ENCODE data around the gene MDM2.

GRCh38 chr12:68871396-68871795 is 63.4 kb downstream of the MDM2 start:
- TF ChIP-seq, protein P1, sequence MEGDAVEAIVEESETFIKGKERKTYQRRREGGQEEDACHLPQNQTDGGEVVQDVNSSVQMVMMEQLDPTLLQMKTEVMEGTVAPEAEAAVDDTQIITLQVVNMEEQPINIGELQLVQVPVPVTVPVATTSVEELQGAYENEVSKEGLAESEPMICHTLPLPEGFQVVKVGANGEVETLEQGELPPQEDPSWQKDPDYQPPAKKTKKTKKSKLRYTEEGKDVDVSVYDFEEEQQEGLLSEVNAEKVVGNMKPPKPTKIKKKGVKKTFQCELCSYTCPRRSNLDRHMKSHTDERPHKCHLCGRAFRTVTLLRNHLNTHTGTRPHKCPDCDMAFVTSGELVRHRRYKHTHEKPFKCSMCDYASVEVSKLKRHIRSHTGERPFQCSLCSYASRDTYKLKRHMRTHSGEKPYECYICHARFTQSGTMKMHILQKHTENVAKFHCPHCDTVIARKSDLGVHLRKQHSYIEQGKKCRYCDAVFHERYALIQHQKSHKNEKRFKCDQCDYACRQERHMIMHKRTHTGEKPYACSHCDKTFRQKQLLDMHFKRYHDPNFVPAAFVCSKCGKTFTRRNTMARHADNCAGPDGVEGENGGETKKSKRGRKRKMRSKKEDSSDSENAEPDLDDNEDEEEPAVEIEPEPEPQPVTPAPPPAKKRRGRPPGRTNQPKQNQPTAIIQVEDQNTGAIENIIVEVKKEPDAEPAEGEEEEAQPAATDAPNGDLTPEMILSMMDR (conservative IDR thresholded peaks at IDR 0.05; ENCODE audit: low read depth, low read length) = no peak
- TF ChIP-seq EZH2 (IDR thresholded peaks at IDR 0.05; ENCODE audit: low read length, unreplicated experiment) (no peak), EZH2phosphoT487 (IDR thresholded peaks at IDR 0.05; ENCODE audit: borderline replicate concordance, low read length) (no peak)

All from PC-3 (cell line).